ENCODE results near the gene FZR1.
"Not testable (repeated sequence)": the region's sequence is repeated elsewhere in the genome, so short reads cannot be mapped to it uniquely, and the experiment has no call there.

FZR1 gene

GRCh38 chr19:3557461-3558248 is 51.5 kb downstream of the FZR1 start, which contains the start of gene MFSD12:
TSS of gene MFSD12 (minus strand) at chr19:3557586. CDS start at chr19:3557403, 183 bp downstream.
- peak; percentile 96 for DNase-seq
- Mint-ChIP-seq H3K9me3 (no peaks in the 10 kb centered on the region), H3K36me3 (ENCODE audit: low read depth) (peaks cover 27% of the 10 kb centered on the region), H3K4me3 (peak within 1 kb of the TSS; percentile 97), H3K27ac (peak within 1 kb of the TSS; percentile 95), H3K27me3 (no peaks in the 10 kb centered on the region), H3K4me1 (ENCODE audit: low read depth) (peaks cover 38% of the 10 kb centered on the region)

GRCh38 chr19:3563709-3564524 is 57.8 kb downstream of the FZR1 start:
- no peaks in the 10 kb centered on the region for H3K36me3 Mint-ChIP-seq (ENCODE audit: low read depth)
- no peaks in the 10 kb centered on the region for H3K9me3 Mint-ChIP-seq
- no peaks in the 10 kb centered on the region for H3K27me3 Mint-ChIP-seq
- H3K4me1 Mint-ChIP-seq (ENCODE audit: low read depth): no peaks in the 10 kb centered on the region
- H3K4me3 Mint-ChIP-seq: no peak overlapping the region
- DNase-seq: no peak
- no peak overlapping the region for H3K27ac Mint-ChIP-seq

GRCh38 chr19:3565139-3565538 is 59.0 kb downstream of the FZR1 start:
- no peaks in the 10 kb centered on the region for H3K36me3 Mint-ChIP-seq (ENCODE audit: low read depth)
- DNase-seq: no peak
- no peak overlapping the region for H3K4me3 Mint-ChIP-seq
- H3K27me3 Mint-ChIP-seq: no peaks in the 10 kb centered on the region
- no peaks in the 10 kb centered on the region for H3K9me3 Mint-ChIP-seq
- H3K4me1 Mint-ChIP-seq (ENCODE audit: low read depth): no peaks in the 10 kb centered on the region
- no peak overlapping the region for H3K27ac Mint-ChIP-seq

- H3K4me3 Mint-ChIP-seq; H3K27ac Mint-ChIP-seq; DNase-seq; H3K27me3 Mint-ChIP-seq; H3K9me3 Mint-ChIP-seq; H3K36me3 Mint-ChIP-seq (ENCODE audit: low read depth): not testable (repeated sequence)
- peaks cover 12% of the 10 kb centered on the region for H3K4me1 Mint-ChIP-seq (ENCODE audit: low read depth)
Observed at GRCh38 chr19:3570042-3570441, 63.9 kb downstream of the FZR1 start.

GRCh38 chr19:3570606-3571011 is 64.5 kb downstream of the FZR1 start:
- Mint-ChIP-seq H3K27ac (no peak overlapping the region), H3K4me1 (ENCODE audit: low read depth) (peaks cover 12% of the 10 kb centered on the region), H3K36me3 (ENCODE audit: low read depth) (peaks cover 14% of the 10 kb centered on the region), H3K9me3 (no peaks in the 10 kb centered on the region), H3K27me3 (no peaks in the 10 kb centered on the region), H3K4me3 (no peak overlapping the region)
- DNase-seq: no peak

- Mint-ChIP-seq H3K4me3 (peak overlapping the region; percentile 81), H3K4me1 (ENCODE audit: low read depth) (peaks cover 12% of the 10 kb centered on the region), H3K36me3 (ENCODE audit: low read depth) (peaks cover 26% of the 10 kb centered on the region), H3K9me3 (no peaks in the 10 kb centered on the region), H3K27me3 (no peaks in the 10 kb centered on the region), H3K27ac (peak overlapping the region; percentile 79)
- peak; percentile 98 for DNase-seq
Observed at GRCh38 chr19:3572132-3572854, 66.2 kb downstream of the FZR1 start.

GRCh38 chr19:3572855-3573161 is 66.7 kb downstream of the FZR1 start, which contains the start of gene HMG20B:
TSS of gene HMG20B (plus strand) at chr19:3572944. CDS start at chr19:3573310, 366 bp downstream.
- peak within 1 kb of the TSS; percentile 79 for H3K27ac Mint-ChIP-seq
- no peak for DNase-seq
- no peaks in the 10 kb centered on the region for H3K27me3 Mint-ChIP-seq
- H3K4me3 Mint-ChIP-seq: peak within 1 kb of the TSS; percentile 81
- peaks cover 26% of the 10 kb centered on the region for H3K36me3 Mint-ChIP-seq (ENCODE audit: low read depth)
- peaks cover 12% of the 10 kb centered on the region for H3K4me1 Mint-ChIP-seq (ENCODE audit: low read depth)
- no peaks in the 10 kb centered on the region for H3K9me3 Mint-ChIP-seq

- Mint-ChIP-seq H3K4me3 (peak overlapping the region; percentile 81), H3K4me1 (ENCODE audit: low read depth) (peaks cover 12% of the 10 kb centered on the region), H3K27ac (peak overlapping the region; percentile 75), H3K27me3 (no peaks in the 10 kb centered on the region), H3K9me3 (no peaks in the 10 kb centered on the region), H3K36me3 (ENCODE audit: low read depth) (peaks cover 28% of the 10 kb centered on the region)
- no peak for DNase-seq
Observed at GRCh38 chr19:3573162-3573857, 67.2 kb downstream of the FZR1 start.

- peak overlapping the region; percentile 75 for H3K27ac Mint-ChIP-seq
- H3K27me3 Mint-ChIP-seq: no peaks in the 10 kb centered on the region
- H3K9me3 Mint-ChIP-seq: no peaks in the 10 kb centered on the region
- H3K36me3 Mint-ChIP-seq (ENCODE audit: low read depth): peaks cover 30% of the 10 kb centered on the region
- peak; percentile 85 for DNase-seq
- peak overlapping the region; percentile 81 for H3K4me3 Mint-ChIP-seq
- peaks cover 12% of the 10 kb centered on the region for H3K4me1 Mint-ChIP-seq (ENCODE audit: low read depth)
Observed at GRCh38 chr19:3573858-3574637, 67.9 kb downstream of the FZR1 start.

- no peaks in the 10 kb centered on the region for H3K9me3 Mint-ChIP-seq
- peaks cover 30% of the 10 kb centered on the region for H3K36me3 Mint-ChIP-seq (ENCODE audit: low read depth)
- H3K4me3 Mint-ChIP-seq: no peak overlapping the region
- DNase-seq: no peak
- no peaks in the 10 kb centered on the region for H3K27me3 Mint-ChIP-seq
- no peak overlapping the region for H3K27ac Mint-ChIP-seq
- peaks cover 12% of the 10 kb centered on the region for H3K4me1 Mint-ChIP-seq (ENCODE audit: low read depth)
Observed at GRCh38 chr19:3575260-3575741, 69.2 kb downstream of the FZR1 start.

GRCh38 chr19:3575949-3576673 is 70.0 kb downstream of the FZR1 start:
- Mint-ChIP-seq H3K27ac (no peak overlapping the region), H3K4me3 (no peak overlapping the region), H3K9me3 (no peaks in the 10 kb centered on the region), H3K36me3 (ENCODE audit: low read depth) (peaks cover 30% of the 10 kb centered on the region), H3K4me1 (ENCODE audit: low read depth) (peaks cover 12% of the 10 kb centered on the region), H3K27me3 (no peaks in the 10 kb centered on the region)
- no peak for DNase-seq

- DNase-seq: no peak
- no peak overlapping the region for H3K4me3 Mint-ChIP-seq
- H3K4me1 Mint-ChIP-seq (ENCODE audit: low read depth): peaks cover 8% of the 10 kb centered on the region
- H3K9me3 Mint-ChIP-seq: no peaks in the 10 kb centered on the region
- H3K27ac Mint-ChIP-seq: no peak overlapping the region
- no peaks in the 10 kb centered on the region for H3K27me3 Mint-ChIP-seq
- H3K36me3 Mint-ChIP-seq (ENCODE audit: low read depth): peaks cover 30% of the 10 kb centered on the region
Observed at GRCh38 chr19:3576696-3577443, 70.8 kb downstream of the FZR1 start.

Measured in activated T-cell treated with anti-CD3 and anti-CD28 coated beads, Interleukin-2, amount 50 U/mL, for 24 hours (primary cell).